Measurements from ENCODE around the gene FNDC3B. TPM values are rescaled to one million over a fixed set of nuclear protein-coding genes. Genes with fewer than 3 reads are reported as not detected.

The FNDC3B gene
- total and polyA plus RNA-seq, 2 of the 8 experiments (the other 6 are each of a cell fraction or from before 2014, with no cell fraction given), result 14.1 to 44.4 TPM

DNA sequence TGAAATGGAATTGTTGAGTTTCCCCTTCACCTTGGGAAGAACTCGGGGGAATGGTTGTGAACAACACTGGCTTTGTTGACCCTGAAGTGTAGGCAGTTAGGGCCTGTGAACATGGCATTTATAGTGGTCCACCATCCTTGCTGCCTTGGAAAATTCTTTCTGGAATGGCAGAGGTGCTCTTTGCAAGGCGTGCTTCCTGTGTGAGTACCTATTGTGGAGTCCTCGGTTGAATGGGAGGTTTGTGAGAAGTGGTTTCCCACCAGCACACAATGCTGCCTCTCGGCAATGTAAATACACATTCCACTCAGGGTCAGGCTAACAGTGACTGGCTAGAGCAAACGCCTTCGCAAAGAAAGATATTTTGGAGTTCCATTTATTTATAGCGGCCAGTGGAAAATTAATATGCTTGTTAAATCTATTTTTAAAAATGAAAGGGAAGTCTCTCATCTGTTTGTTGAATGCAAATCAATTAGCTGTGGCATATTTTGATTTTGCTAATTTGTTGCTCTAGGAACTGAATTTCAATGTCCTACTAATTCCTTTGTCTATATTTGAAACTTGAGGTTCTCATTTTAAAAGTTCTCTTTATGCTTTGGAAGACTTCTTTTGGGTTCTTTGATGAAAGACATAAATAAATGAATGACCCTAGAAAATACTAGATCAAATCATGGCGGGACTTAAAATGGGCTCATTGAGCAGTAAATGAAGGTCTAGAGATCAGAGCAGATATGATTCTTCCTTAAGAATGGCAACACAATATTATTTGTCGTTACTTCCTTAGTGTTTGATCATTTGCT, 59.5 kb downstream of the FNDC3B start:
- POLR2A ChIA-PET (ENCODE audit: partially characterized antibody), result interaction anchor here (0.6 kb wide), 1 partner anchor 1169 kb away, joined by 3 read pairs; no protein-coding TSS in a partner anchor
- FAIRE-seq (no peak), DNase-seq (ENCODE audit: low read depth in 1 of 2, low spot score in 2 of 2) (no peak)
- Histone ChIP-seq H2BK20ac (ENCODE audit: low read length) (no peak overlapping the region), H3K27me3 (replicated peaks in 1 of 4; ENCODE audit: control insufficient read depth in 3 of 4, extremely low read depth in 1 of 4, insufficient read depth in 3 of 4, low read length in 3 of 4) (no peaks in the 10 kb centered on the region), H3K4me3 (ENCODE audit: extremely low read depth in 1 of 4, insufficient read depth in 2 of 4, low read depth in 3 of 4, low read length in 4 of 4) (no peak overlapping the region; a peak in 1 of 8 replicates), H2AK5ac (ENCODE audit: low read depth, low read length) (no peak overlapping the region), H3K9me3 (ENCODE audit: insufficient read depth in 2 of 2, low read depth in 1 of 2, low read length in 1 of 2) (no peaks in the 10 kb centered on the region), H4K91ac (replicated peaks; ENCODE audit: insufficient read length, low read length) (peak overlapping the region; percentile 93), H2BK15ac (ENCODE audit: low read length) (no peak overlapping the region), H3K18ac (ENCODE audit: extremely low read depth, low read length) (no peak overlapping the region), H3K9ac (replicated peaks in 1 of 4; ENCODE audit: extremely low read depth in 1 of 4, low read depth in 3 of 4, low read length in 3 of 4) (no peak overlapping the region), H3K27ac (ENCODE audit: low read depth, low read length) (no peak overlapping the region), H3K23me2 (ENCODE audit: low read depth, low read length) (no peaks in the 10 kb centered on the region), H2BK12ac (ENCODE audit: low read depth, low read length) (no peak overlapping the region), H3K56ac (replicated peaks; ENCODE audit: insufficient read length, low read depth, low read length) (no peak overlapping the region), H2BK5ac (ENCODE audit: low read depth, low read length) (no peak overlapping the region; the same call in 1 of the 2 replicates), H3K79me1 (ENCODE audit: low read depth, low read length) (peaks cover 5% of the 10 kb centered on the region; the same call in 1 of the 2 replicates), H2AFZ (ENCODE audit: low read length) (no peak overlapping the region), H3K79me2 (ENCODE audit: control insufficient read depth in 1 of 2, insufficient read depth in 2 of 2, low read length in 2 of 2) (peaks cover 0 to 96% of the 10 kb centered on the region in 2 experiments; a peak in 3 of 4 replicates), H3K4ac (replicated peaks; ENCODE audit: insufficient read length, low read depth, low read length) (no peak overlapping the region), H3K36me3 (ENCODE audit: control insufficient read depth in 2 of 4, insufficient read depth in 4 of 4, low read length in 3 of 4) (no peaks in the 10 kb centered on the region), H2BK120ac (replicated peaks; ENCODE audit: low read depth, low read length) (no peak overlapping the region), H3K4me1 (replicated peaks in 1 of 4; ENCODE audit: control insufficient read depth in 3 of 4, insufficient read depth in 4 of 4, low read length in 3 of 4) (peaks cover 2 to 12% (median 8%) of the 10 kb centered on the region in 4 experiments; a peak in 5 of 7 replicates), H3K14ac (ENCODE audit: insufficient read length) (no peak overlapping the region), H4K5ac (ENCODE audit: insufficient read length, low read depth, low read length) (no peak overlapping the region), H3K23ac (ENCODE audit: insufficient read length) (no peak overlapping the region), H3K4me2 (ENCODE audit: insufficient read depth in 1 of 2, low read depth in 2 of 2, low read length in 2 of 2) (peak overlapping the region in 1 of 2 experiments; percentile 12; a peak in 1 of 4 replicates), H4K8ac (ENCODE audit: extremely low read depth, insufficient read depth, low read length) (no peak overlapping the region), H4K20me1 (replicated peaks in 1 of 2; ENCODE audit: control insufficient read depth in 1 of 2, insufficient read depth in 2 of 2, low read length in 2 of 2) (peaks cover 0 to 2% of the 10 kb centered on the region in 2 experiments)
- WGBS, 2 experiments (ENCODE audit: extremely low coverage in 1 of 2, insufficient coverage in 1 of 2, insufficient read length in 1 of 2, insufficient replicate concordance in 2 of 2, low coverage in 1 of 2, low lambda C conversion rate in 2 of 2, missing lambda C conversion rate in 1 of 2), result 63% methylated on average over 9 of the region's 9 CpGs; no CpG with 5 or more reads in 1 of the 2 experiments
- CTCF ChIA-PET (ENCODE audit: partially characterized antibody), result no interaction called here
- TF ChIP-seq SP4 (IDR thresholded peaks at IDR 0.05; ENCODE audit: low read length) (no peak), CTBP2 (IDR thresholded peaks at IDR 0.05; ENCODE audit: borderline replicate concordance, insufficient read depth, insufficient read length, low read length) (no peak), CBX5 (IDR thresholded peaks at IDR 0.05; ENCODE audit: low read depth, low read length) (no peak), JUND (IDR thresholded peaks at IDR 0.05; ENCODE audit: low read length) (no peak), TEAD4 (IDR thresholded peaks at IDR 0.05; ENCODE audit: low read depth, low read length) (peak; percentile 64; the same call in 1 of the 2 replicates), RAD21 (IDR thresholded peaks at IDR 0.05 in 1 of 2, conservative IDR thresholded peaks at IDR 0.05 in 1 of 2; ENCODE audit: low read depth in 2 of 2, low read length in 2 of 2) (no peak), BCL11A (IDR thresholded peaks at IDR 0.05; ENCODE audit: low read depth in 2 of 2, low read length in 2 of 2) (no peak), CBX8 (IDR thresholded peaks at IDR 0.05; ENCODE audit: borderline replicate concordance, low read depth, low read length) (no peak), HDAC6 (IDR thresholded peaks at IDR 0.05; ENCODE audit: low read depth, low read length) (no peak)
